ENCODE data around the gene OR52E1.

The OR52E1 gene

DNA sequence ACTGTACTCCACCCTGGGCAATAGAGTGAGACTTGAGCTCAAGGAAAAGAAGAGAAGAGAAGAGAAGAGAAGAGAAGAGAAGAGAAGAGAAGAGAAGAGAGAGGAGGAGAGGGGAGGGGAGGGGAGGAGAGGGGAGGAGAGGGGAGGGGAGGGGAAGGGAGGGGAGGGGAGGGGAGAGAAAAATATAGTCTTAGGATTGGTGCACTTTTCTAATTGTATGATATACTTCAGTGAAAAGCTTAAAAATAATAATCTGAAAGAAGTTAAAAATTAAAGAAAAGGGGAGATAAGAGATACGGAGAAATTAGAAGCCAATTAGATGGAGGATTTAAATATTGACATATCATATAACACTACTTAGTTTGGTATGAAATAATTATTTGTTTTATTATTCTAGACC, 49.5 kb downstream of the OR52E1 start:
- no peak for DNase-seq
